Measurements from ENCODE around the gene KRTAP5-3.
"Not testable (repeated sequence)": the region's sequence is repeated elsewhere in the genome, so short reads cannot be mapped to it uniquely, and the experiment has no call there.

Gene KRTAP5-3

GRCh38 chr11:1575756-1576155 is 32.5 kb downstream of the KRTAP5-3 start:
- not testable (repeated sequence) for DNase-seq

DNA sequence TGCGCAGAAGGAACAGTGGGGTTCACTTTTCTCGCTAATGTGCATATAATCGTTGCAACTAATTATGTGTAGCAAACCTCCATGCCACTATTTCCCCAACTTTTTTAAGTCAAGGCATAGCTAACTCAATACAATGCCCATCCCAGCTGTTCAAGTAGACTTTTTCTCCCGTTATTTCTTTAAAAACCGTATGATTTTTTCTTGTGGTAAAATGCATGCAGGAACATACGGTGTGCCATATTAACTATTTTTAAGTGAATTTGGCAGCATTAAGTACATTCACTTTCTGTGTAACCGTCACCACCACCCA is 33.4 kb downstream of the KRTAP5-3 start:
- no peak for DNase-seq

DNA sequence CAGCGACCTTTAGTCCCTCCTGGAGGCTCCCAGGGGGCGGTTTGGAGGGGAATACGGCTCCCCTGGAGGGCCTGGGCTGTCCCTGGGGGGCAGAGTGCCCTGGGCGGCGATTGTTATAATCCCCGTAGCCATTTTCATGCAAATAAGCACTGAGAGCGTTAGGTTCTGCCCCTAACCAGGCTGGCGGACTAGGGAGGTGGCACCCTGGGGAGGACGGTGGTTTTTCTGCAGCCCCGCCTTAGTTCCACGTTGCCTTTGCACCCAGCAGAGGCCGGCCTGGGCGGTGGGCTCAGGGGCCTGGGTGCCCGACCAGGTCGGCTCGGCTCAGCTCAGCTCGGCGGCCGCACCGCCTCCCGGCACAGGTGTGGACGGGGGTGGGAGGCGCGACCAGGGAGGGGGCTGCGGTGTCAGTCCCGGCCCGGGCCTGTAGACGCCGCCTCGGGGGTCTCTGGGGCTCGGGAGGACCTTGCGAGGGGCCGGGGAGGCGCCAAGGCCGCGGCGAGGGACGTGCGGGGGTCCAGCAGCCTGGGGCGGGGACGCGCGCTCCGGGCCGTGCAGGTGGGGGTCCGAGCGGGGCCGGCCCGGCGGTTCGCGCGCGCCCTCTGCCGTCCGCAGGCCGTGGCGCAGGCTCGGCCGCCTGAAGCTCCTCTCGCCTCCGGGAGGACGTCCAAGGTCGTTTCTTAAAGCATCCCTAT is 33.9 kb downstream of the KRTAP5-3 start:
- peak; percentile 33 for DNase-seq

DNA sequence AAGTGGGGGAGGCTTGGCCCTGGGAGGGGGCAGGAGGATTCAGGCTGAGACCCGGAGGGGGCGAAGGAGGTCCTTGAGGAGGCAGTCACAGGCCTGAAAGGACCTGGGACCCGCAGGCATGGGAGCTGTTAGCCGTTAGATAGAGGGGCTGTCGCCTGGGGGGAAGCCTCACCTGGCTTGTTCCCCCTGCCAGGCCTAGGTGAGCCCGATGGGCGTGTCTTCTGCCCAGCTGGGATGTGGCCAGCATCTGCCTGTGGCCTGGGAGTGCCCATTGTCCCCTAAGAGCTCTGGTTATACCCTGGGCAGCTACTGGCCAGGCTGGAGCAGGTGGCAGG is 34.4 kb downstream of the KRTAP5-3 start:
- no peak for DNase-seq

- DNase-seq = no peak
Measured at GRCh38 chr11:1573077-1573902, 35.0 kb downstream of the KRTAP5-3 start.

DNA sequence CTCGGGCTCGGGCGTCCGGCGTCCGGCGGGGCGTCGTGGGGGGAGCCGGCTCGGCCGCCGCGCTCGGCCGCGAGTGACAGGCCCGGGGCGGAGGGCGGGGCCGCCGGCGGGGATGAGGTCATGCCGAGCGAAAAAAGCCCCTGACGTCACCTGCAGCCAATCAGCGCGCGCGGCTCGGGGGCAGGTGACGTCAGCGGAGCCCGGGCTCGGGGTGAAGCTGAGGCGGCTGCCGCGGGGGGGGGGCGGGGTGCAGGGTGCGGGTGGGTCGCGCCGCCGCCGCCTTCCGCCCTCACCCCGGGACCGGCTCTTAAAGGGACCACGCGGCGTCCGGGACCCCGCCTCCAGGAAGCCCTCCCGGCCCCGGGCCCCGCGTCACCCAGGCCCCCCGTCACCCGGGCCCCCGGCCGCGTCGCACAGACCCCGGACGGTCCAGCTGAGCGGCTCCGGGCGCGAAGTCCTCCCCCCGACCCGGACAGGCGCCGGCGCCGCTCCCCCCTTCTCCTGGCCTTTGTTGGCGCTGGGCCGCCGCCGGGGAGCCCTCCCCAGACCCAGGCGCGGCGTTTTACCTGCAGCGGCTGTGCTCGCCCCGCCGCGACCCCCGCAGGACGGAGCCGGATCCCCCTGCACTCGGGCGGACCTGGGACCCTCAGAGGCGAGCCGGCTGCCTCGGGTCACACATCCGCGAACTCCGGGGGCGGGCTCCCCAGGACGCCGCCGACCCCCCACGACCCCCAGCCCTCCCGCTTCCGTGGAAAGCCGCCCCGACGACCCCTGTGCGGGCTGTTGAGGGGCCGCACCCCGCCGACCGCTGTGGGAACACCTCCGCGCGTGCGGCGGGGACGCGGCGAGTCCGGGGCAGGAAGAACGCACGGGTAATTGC is 35.8 kb downstream of the KRTAP5-3 start, which contains the start of gene DUSP8:
Gene DUSP8 (minus strand): TSS at position 75 of the 880 bp plus-strand sequence. CDS start 6,445 bp downstream, outside the sequence.
- DNase-seq = peak; percentile 70

DNA sequence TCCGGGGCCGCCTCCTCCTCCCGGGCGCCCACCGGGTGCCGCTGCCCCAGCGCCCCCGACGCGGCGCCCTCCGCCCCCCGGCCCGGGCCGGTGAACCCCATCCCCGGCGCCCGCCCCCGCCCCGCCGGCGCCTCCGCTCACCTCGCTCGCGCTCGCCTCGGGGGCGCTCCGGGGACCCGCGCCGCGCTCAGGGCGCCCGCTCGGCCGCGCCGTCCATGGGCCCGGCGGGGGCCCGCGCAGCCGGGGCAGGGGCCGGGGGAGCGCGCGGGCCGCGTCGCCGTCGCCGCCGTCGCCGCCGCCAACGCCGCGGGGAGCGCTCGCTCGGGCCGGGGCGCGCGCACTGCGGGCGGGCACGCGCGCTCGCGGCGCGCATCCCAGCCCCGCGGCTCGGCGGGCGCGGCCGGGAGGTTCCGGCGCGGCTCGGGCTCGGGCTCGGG is 36.5 kb downstream of the KRTAP5-3 start:
- no peak for DNase-seq

GRCh38 chr11:1570896-1571759 is 37.1 kb downstream of the KRTAP5-3 start:
- no peak for DNase-seq

GRCh38 chr11:1570531-1570895 is 37.8 kb downstream of the KRTAP5-3 start:
- no peak for DNase-seq

DNA sequence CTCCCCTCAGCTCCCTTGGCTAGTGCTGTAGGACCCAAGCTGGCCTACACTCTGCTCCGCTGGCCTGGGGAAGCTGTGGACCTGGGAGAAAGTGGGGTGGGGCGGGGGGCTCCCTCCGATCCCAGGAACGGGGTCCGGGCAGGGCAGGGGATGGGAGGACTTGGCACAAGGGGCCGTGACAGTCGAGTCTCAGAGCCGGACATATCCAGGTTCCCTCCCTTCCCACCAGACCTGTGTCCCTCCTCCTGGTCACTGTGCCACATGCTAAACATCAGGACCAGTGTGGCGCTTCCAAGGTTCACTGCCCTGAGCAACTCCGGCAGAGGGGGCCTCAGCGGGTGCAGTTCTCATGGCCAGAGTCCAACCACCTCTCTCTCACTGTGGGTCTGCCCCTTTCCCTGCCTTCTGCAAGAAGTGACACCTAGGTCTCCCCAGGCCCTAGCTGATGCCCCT is 38.2 kb downstream of the KRTAP5-3 start:
- DNase-seq = no peak

- no peak for DNase-seq
Measured at GRCh38 chr11:1569251-1569780, 38.9 kb downstream of the KRTAP5-3 start.

DNA sequence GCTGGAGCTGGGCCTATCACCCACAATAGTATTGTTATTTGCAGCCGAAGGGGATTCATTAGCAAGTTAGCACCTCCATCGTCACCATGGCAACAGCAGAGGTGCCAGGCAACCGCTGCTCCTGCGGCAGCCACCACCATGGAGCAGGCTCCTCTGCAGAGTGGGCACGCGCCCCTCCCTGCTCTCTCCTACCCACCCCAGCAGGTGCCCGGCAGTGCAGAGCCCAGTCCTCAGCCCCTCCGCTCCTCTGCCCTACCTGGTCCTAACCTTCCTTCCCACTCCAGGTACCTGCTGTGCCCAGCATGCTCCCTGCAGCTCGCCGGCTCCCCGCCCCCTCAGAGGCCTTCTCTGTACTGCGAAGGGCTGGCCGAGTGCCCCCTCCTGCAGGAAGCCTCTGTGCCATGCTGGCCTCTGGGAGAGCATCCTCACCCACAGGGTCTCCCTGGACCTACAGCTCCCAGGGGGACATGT is 39.8 kb downstream of the KRTAP5-3 start:
- DNase-seq = no peak

DNA sequence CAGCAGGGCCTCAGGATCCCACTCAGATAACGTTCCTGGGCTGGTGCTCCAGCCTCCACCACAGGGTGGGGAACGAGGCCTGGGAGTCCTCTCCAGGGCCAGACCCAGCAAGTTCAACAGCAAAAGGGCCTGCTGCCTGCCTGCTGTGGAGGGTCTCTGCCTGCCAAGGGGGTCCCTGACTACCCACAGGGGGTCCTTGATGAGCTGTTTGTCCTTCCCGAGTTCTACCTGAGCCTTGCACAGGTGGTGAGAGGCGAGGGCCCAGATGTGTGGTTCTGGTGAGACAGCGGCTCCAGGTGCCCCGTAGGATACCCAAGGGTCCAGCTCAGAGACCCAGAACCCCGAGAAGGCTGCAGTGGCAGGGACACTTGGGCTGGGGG is 40.6 kb downstream of the KRTAP5-3 start:
- DNase-seq = no peak

GRCh38 chr11:1567052-1567720 is 41.1 kb downstream of the KRTAP5-3 start:
- no peak for DNase-seq

DNA sequence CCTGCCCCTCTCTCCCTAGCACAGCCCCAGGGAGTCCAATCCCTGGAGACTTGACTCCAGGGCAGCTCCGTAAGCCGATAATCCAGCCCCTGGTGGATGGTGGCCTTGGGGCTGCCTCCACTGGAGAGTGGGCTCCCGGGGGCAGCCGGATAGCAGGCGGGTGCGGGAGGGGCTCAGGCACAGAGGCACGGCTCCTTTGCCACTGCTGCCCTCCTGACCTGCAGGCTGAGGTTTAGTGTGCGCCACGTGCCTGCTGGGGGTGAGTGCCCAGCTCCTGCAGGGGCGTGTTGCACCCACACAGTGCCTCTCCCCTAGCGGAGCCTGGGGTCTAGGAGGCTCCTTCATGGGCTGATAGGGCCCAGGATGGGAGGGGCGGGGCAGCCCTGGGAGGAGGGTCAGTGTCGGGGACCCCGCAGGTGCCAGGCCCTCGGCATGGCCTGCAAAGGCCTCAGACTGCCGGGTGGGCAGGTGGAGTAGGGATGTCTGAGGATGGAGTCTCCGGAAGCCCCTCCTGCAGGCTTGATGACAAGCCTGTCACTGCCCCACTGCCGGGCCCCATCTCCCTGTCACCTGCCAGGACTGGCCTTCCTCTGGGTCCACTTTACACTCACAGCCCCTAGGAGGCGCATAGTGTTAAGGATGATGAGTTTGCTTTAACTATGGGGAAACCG is 41.7 kb downstream of the KRTAP5-3 start:
- DNase-seq = no peak

GRCh38 chr11:1565904-1566247 is 42.4 kb downstream of the KRTAP5-3 start:
- DNase-seq = no peak

DNA sequence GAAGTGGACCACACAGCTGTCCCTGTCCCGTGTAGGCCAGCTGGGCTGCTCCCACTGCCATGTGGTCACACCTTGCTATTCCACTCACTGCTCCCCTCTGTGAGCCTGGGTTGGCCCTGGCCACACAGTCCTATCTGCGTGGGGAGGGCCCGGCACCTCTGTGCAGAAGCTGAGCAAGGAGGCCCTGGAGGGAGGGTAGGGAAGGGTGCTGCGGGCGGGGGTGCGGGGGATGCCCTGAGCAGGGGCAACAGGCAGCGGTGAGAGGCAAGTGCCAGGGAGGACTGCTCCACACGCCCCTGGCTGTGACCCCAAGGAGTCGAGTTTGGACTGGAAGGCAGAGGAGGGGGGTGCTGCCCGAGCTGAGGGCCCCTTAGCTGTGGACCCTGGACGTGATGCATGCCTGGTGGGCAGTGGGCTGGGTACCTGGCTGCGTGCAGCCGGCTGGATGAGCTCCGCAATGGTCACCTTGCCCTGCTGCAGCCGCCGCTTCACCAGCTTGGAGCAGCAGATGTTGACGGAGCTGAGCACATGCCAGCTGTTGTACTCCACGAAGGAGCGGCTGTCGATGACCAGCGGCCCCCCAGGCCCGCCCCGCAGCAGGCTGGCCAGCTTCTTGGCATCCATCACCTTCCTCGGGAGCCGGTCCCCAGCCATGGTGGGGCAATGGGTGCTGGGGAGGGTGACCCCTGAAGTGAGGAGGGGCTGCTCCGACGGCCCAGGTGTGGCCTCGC is 42.9 kb downstream of the KRTAP5-3 start:
- no peak for DNase-seq

DNA sequence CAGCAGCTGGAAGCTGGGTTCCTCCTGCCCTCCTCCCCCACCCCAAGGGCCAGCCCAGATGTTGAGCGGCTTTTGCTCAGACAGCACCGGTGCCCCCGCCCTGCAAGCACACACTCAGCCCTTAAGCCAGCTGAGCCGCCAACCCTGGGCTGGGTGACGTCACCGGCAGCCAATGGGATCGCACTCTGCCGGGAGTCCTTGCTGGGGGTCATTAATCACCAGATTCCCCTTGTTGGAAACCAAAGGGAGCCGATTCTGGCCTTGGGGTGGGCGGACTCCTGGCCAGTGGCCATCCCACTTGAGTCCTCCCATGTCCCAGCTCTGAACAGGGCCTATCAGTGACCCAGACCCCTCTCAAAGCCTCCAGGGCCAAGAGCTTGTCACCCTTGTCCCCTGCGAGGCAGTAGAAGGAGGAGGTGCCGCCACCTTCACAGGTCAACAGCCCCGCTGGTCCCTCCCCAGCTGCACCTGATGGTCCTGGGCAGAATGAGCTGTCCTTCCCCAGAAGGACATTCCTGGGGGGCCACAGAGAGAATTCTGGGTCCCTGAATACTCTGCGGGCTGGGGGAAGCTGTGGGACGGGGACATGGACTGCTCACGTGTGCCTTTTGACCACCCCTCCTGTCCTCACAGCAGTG is 43.6 kb downstream of the KRTAP5-3 start:
- peak; percentile 60 for DNase-seq

GRCh38 chr11:1563697-1564534 is 44.3 kb downstream of the KRTAP5-3 start:
- no peak for DNase-seq
